Left lung (tissue), 10 donors: ENCODE data around the gene FBXO2. TPM values are rescaled to one million over a fixed set of nuclear protein-coding genes. Genes with fewer than 3 reads are reported as not detected.
"Not testable (repeated sequence)": the region's sequence is repeated elsewhere in the genome, so short reads cannot be mapped to it uniquely, and the experiment has no call there.

Experiments used
- ATAC-seq: fragments of 200-7000 bp; cut with Tn5 transposase; one replicate; pipeline ENCODE4 v1.9.1; 2020; ENCODE audit warnings: moderate library complexity
- DNase-seq, 4 donors: peaks; one replicate each; pipeline ENCODE4 v3.0.0-alpha.2; 2013 to 2020
- H3K27ac ChIP-seq, 2 donors: fragments of 200-600 bp; sonication (generic) in 1 of 2; one replicate each; pipeline versions ENCODE4 v1.5.0 to v1.8.0; 2020 to 2021
- H3K27me3 ChIP-seq, 2 donors: fragments of 200-600 bp; sonication (generic) in 1 of 2; one replicate each; pipeline versions ENCODE4 v1.5.0 to v1.8.0; 2020 to 2021
- H3K36me3 ChIP-seq, 2 donors: fragments of 200-600 bp; sonication (generic) in 1 of 2; one replicate each; pipeline versions ENCODE4 v1.5.0 to v1.8.0; 2020 to 2021
- H3K4me1 ChIP-seq, 2 donors: fragments of 200-600 bp; one replicate each; pipeline ENCODE4 v1.8.0; 2021
- H3K4me3 ChIP-seq, 2 donors: fragments of 200-600 bp; sonication (generic) in 1 of 2; one replicate each; pipeline versions ENCODE4 v1.5.0 to v1.8.0; 2020 to 2021; ENCODE audit warnings: mild to moderate bottlenecking in 1 of 2
- H3K9me3 ChIP-seq, 2 donors: fragments of 200-600 bp; sonication (generic) in 1 of 2; one replicate each; pipeline versions ENCODE4 v1.5.0 to v1.8.0; 2020 to 2021
- intact Hi-C, 2 donors: fragments of 100-400 bp; cut with DNase I; formaldehyde crosslinking; loops; one replicate each; pipeline versions ENCODE4 v1.11.2 to v1.14.2; 2022
- polyA plus RNA-seq, 6 donors: library from polyadenylated mRNA; unstranded; fragments of 120-200 nt; gene quantifications; one replicate each; pipeline ENCODE4 v1.2.1, GENCODE V29; 2013; ENCODE audit not compliant: insufficient read length in 6 of 6
- total RNA-seq, 2 donors: library from RNA; stranded (reverse); fragmentation: NEBNext Ultra II Directional; extraction: Animal tissue kit (Norgen Biotek cat#: 25700); gene quantifications; one replicate each; pipeline ENCODE4 v1.2.1, GENCODE V29; 2021
- TF ChIP-seq, protein P1 (sequence below), 2 donors: fragments of 200-600 bp; sonication (generic) in 1 of 2; IDR thresholded peaks; one replicate each; pipeline versions ENCODE4 v1.5.0 to v1.8.0; 2021; ENCODE audit warnings: antibody characterized with exemption in 2 of 2
- donor health status: DM: no; HTN: yes; CAD: no.
- donor health status: DM: no; HTN: no; CAD: no.

Gene FBXO2
- total and polyA plus RNA-seq, 8 donors: 0.57 to 12.7 (median 0.81) TPM

- Histone ChIP-seq H3K9me3 (no peaks in the 10 kb centered on the region), H3K27ac (no peak overlapping the region), H3K36me3 (no peaks in the 10 kb centered on the region), H3K4me3 (no peak overlapping the region), H3K4me1 (no peaks in the 10 kb centered on the region), H3K27me3 (peaks cover 0 to 20% of the 10 kb centered on the region in 2 donors)
- ATAC-seq: no peak
- TF ChIP-seq, protein P1, sequence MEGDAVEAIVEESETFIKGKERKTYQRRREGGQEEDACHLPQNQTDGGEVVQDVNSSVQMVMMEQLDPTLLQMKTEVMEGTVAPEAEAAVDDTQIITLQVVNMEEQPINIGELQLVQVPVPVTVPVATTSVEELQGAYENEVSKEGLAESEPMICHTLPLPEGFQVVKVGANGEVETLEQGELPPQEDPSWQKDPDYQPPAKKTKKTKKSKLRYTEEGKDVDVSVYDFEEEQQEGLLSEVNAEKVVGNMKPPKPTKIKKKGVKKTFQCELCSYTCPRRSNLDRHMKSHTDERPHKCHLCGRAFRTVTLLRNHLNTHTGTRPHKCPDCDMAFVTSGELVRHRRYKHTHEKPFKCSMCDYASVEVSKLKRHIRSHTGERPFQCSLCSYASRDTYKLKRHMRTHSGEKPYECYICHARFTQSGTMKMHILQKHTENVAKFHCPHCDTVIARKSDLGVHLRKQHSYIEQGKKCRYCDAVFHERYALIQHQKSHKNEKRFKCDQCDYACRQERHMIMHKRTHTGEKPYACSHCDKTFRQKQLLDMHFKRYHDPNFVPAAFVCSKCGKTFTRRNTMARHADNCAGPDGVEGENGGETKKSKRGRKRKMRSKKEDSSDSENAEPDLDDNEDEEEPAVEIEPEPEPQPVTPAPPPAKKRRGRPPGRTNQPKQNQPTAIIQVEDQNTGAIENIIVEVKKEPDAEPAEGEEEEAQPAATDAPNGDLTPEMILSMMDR (IDR thresholded peaks at IDR 0.05): no peak
- intact Hi-C loops: no loop called here
- DNase-seq: no peak
Observed at GRCh38 chr1:11615090-11615489, 39.1 kb downstream of the FBXO2 start.

GRCh38 chr1:11613347-11613746, 40.9 kb downstream of the FBXO2 start:
- H3K4me1 ChIP-seq: no peaks in the 10 kb centered on the region
- TF ChIP-seq, protein P1 (IDR thresholded peaks at IDR 0.05): no peak
- H3K36me3 ChIP-seq: no peaks in the 10 kb centered on the region
- DNase-seq: no peak
- peaks cover 0 to 20% of the 10 kb centered on the region in 2 donors for H3K27me3 ChIP-seq
- H3K4me3 ChIP-seq: no peak overlapping the region
- H3K27ac ChIP-seq: no peak overlapping the region
- H3K9me3 ChIP-seq: no peaks in the 10 kb centered on the region
- intact Hi-C loops: no loop called here
- no peak for ATAC-seq

GRCh38 chr1:11611638-11612327, 42.4 kb downstream of the FBXO2 start:
- ATAC-seq: no peak
- TF ChIP-seq, protein P1 (IDR thresholded peaks at IDR 0.05): no peak
- Histone ChIP-seq H3K4me1 (no peaks in the 10 kb centered on the region), H3K36me3 (no peaks in the 10 kb centered on the region), H3K27me3 (peaks cover 0 to 17% of the 10 kb centered on the region in 2 donors), H3K27ac (no peak overlapping the region), H3K4me3 (no peak overlapping the region), H3K9me3 (no peaks in the 10 kb centered on the region)
- no peak for DNase-seq
- intact Hi-C loops: no loop called here

DNA sequence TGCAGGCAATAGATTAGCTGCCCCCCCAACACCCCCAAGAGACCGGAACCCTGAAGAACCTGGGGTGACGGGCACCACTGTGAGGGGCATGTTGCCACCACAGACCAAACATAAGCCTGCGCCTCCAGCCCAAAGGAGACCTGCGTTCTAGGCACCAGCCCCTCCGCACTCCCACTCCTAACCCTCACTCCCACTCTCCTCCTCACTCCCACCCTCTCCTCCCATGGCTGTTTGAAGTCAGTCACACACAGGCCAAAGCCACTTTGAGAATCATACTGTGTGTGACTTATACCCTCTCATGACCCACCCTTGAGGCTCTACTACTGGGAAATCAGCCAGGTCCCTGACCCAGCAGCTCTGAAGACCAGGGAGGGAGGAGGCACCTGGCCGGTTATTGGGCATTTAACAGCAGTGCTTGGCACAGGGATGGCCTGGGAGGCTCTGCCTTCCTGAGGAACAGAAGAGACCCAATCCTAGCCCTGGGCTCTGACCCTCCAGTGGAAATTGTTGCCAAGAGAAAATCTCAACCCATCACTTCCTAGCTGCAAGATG, 43.5 kb downstream of the FBXO2 start:
- Histone ChIP-seq H3K4me1 (no peaks in the 10 kb centered on the region), H3K27ac (no peak overlapping the region), H3K4me3 (no peak overlapping the region), H3K27me3 (peaks cover 0 to 17% of the 10 kb centered on the region in 2 donors), H3K9me3 (no peaks in the 10 kb centered on the region), H3K36me3 (no peaks in the 10 kb centered on the region)
- TF ChIP-seq, protein P1 (IDR thresholded peaks at IDR 0.05): no peak
- no peak for ATAC-seq
- intact Hi-C loops: no loop called here
- DNase-seq: no peak

- H3K27me3 ChIP-seq, H3K9me3 ChIP-seq, H3K4me3 ChIP-seq, H3K4me1 ChIP-seq, DNase-seq, ATAC-seq, intact Hi-C loops, H3K36me3 ChIP-seq, H3K27ac ChIP-seq: not testable (repeated sequence)
Observed at GRCh38 chr1:11609378-11609777, 44.9 kb downstream of the FBXO2 start.

GRCh38 chr1:11608596-11609130, 45.6 kb downstream of the FBXO2 start:
- H3K4me3 ChIP-seq, H3K4me1 ChIP-seq, H3K36me3 ChIP-seq, intact Hi-C loops, DNase-seq, H3K27me3 ChIP-seq, H3K27ac ChIP-seq, H3K9me3 ChIP-seq, ATAC-seq: not testable (repeated sequence)
